ENCODE data around the gene SRSF2. TPM values are rescaled to one million over a fixed set of nuclear protein-coding genes. Genes with fewer than 3 reads are reported as not detected.
A peak's percentile ranks its signal among the peaks of the same experiment; 100 is the strongest.
"Not testable (repeated sequence)": the region's sequence is repeated elsewhere in the genome, so short reads cannot be mapped to it uniquely, and the experiment has no call there.

Gene SRSF2
- total and polyA plus RNA-seq, 5 donors from 2014 or later = 86.0 to 444 (median 97.5) TPM

GRCh38 chr17:76731800-76732733, 5.1 kb downstream of the SRSF2 start:
- Histone ChIP-seq H3K4me1 (ENCODE audit: control insufficient read depth, insufficient read depth, low read length, poor library complexity, severe bottlenecking) (peaks cover 85% of the 10 kb centered on the region), H3K4me3 (ENCODE audit: low read depth, low read length) (peak overlapping the region; percentile 90), H3K27ac (ENCODE audit: insufficient read depth, low read length, poor library complexity, severe bottlenecking) (peak overlapping the region; percentile 18), H3K36me3 (ENCODE audit: control insufficient read depth, insufficient read depth, low read length) (peaks cover 51% of the 10 kb centered on the region)
- not testable (repeated sequence) for H3K9me3 ChIP-seq (ENCODE audit: control insufficient read depth in 2 of 2, low read length in 2 of 2); H3K9me3 Mint-ChIP-seq; ATAC-seq (ENCODE audit: low read depth in 2 of 2); DNase-seq; H3K27me3 ChIP-seq (ENCODE audit: control insufficient read depth, insufficient read depth, low read length); H3K27me3 Mint-ChIP-seq
- H3K4me3 Mint-ChIP-seq = peak overlapping the region; percentile 41 to 97 (median 92)
- H3K4me1 Mint-ChIP-seq = peaks cover 35 to 80% (median 57%) of the 10 kb centered on the region in 4 donors
- H3K27ac Mint-ChIP-seq = peak overlapping the region in 2 of 3 donors; percentile 85 to 99
- peaks cover 47% of the 10 kb centered on the region for H3K36me3 Mint-ChIP-seq

- peak in 1 of 3 donors; percentile 43 for DNase-seq
- peak overlapping the region; percentile 86 for H3K4me3 ChIP-seq (ENCODE audit: low read depth, low read length)
- Mint-ChIP-seq H3K27me3 (no peaks in the 10 kb centered on the region), H3K9me3 (peaks cover 0 to 4% (median 0%) of the 10 kb centered on the region in 7 donors), H3K4me3 (peak overlapping the region; percentile 98 to 100 (median 99)), H3K36me3 (peaks cover 23% of the 10 kb centered on the region), H3K4me1 (peaks cover 21 to 86% (median 50%) of the 10 kb centered on the region in 4 donors), H3K27ac (peak overlapping the region; percentile 98 to 99 (median 98))
- H3K36me3 ChIP-seq (ENCODE audit: control insufficient read depth, insufficient read depth, low read length) = peaks cover 35% of the 10 kb centered on the region
- no peaks in the 10 kb centered on the region for H3K9me3 ChIP-seq (ENCODE audit: control insufficient read depth in 2 of 2, low read length in 2 of 2)
- ATAC-seq (ENCODE audit: low read depth in 2 of 2) = no peak
- peak overlapping the region; percentile 99 for H3K27ac ChIP-seq (ENCODE audit: insufficient read depth, low read length, poor library complexity, severe bottlenecking)
- no peaks in the 10 kb centered on the region for H3K27me3 ChIP-seq (ENCODE audit: control insufficient read depth, insufficient read depth, low read length)
- peaks cover 67% of the 10 kb centered on the region for H3K4me1 ChIP-seq (ENCODE audit: control insufficient read depth, insufficient read depth, low read length, poor library complexity, severe bottlenecking)
These were observed 9.2 kb downstream of the SRSF2 start for GRCh38 chr17:76727745-76728456.

- Histone ChIP-seq H3K27me3 (ENCODE audit: control insufficient read depth, insufficient read depth, low read length) (no peaks in the 10 kb centered on the region), H3K4me3 (ENCODE audit: low read depth, low read length) (peak within 1 kb of the TSS; percentile 89), H3K9me3 (ENCODE audit: control insufficient read depth in 2 of 2, low read length in 2 of 2) (no peaks in the 10 kb centered on the region), H3K27ac (ENCODE audit: insufficient read depth, low read length, poor library complexity, severe bottlenecking) (peak within 1 kb of the TSS; percentile 99), H3K4me1 (ENCODE audit: control insufficient read depth, insufficient read depth, low read length, poor library complexity, severe bottlenecking) (peaks cover 60% of the 10 kb centered on the region), H3K36me3 (ENCODE audit: control insufficient read depth, insufficient read depth, low read length) (peaks cover 32% of the 10 kb centered on the region)
- DNase-seq (peak; percentile 86 to 93 (median 93)), ATAC-seq (ENCODE audit: low read depth in 2 of 2) (peak; percentile 50 to 54)
- Mint-ChIP-seq H3K9me3 (peaks cover 0 to 4% (median 0%) of the 10 kb centered on the region in 7 donors), H3K36me3 (peaks cover 25% of the 10 kb centered on the region), H3K4me1 (peaks cover 17 to 81% (median 47%) of the 10 kb centered on the region in 4 donors), H3K4me3 (peak within 1 kb of the TSS; percentile 98 to 100 (median 99)), H3K27me3 (no peaks in the 10 kb centered on the region), H3K27ac (peak within 1 kb of the TSS; percentile 98 to 99 (median 99))
These were observed 10.1 kb downstream of the SRSF2 start, which contains the start of gene METTL23 for GRCh38 chr17:76726776-76727718. TSS of gene METTL23 (plus strand) at chr17:76726839. CDS start at chr17:76729711, 2,872 bp downstream.

GRCh38 chr17:76726231-76726775, 10.8 kb downstream of the SRSF2 start, which contains the start of gene JMJD6:
TSS of gene JMJD6 (minus strand) at chr17:76726606. CDS start at chr17:76726475, 131 bp downstream.
- peak within 1 kb of the TSS; percentile 98 to 100 (median 99) for H3K4me3 Mint-ChIP-seq
- Histone ChIP-seq H3K4me1 (ENCODE audit: control insufficient read depth, insufficient read depth, low read length, poor library complexity, severe bottlenecking) (peaks cover 53% of the 10 kb centered on the region), H3K36me3 (ENCODE audit: control insufficient read depth, insufficient read depth, low read length) (peaks cover 32% of the 10 kb centered on the region), H3K27ac (ENCODE audit: insufficient read depth, low read length, poor library complexity, severe bottlenecking) (peak within 1 kb of the TSS; percentile 99), H3K9me3 (ENCODE audit: control insufficient read depth in 2 of 2, low read length in 2 of 2) (no peaks in the 10 kb centered on the region), H3K27me3 (ENCODE audit: control insufficient read depth, insufficient read depth, low read length) (no peaks in the 10 kb centered on the region), H3K4me3 (ENCODE audit: low read depth, low read length) (peak within 1 kb of the TSS; percentile 89)
- H3K4me1 Mint-ChIP-seq = peaks cover 17 to 81% (median 46%) of the 10 kb centered on the region in 4 donors
- peak within 1 kb of the TSS; percentile 98 to 99 (median 99) for H3K27ac Mint-ChIP-seq
- peaks cover 0 to 4% (median 0%) of the 10 kb centered on the region in 7 donors for H3K9me3 Mint-ChIP-seq
- peaks cover 27% of the 10 kb centered on the region for H3K36me3 Mint-ChIP-seq
- no peaks in the 10 kb centered on the region for H3K27me3 Mint-ChIP-seq
- peak; percentile 83 to 86 for ATAC-seq (ENCODE audit: low read depth in 2 of 2)
- DNase-seq = peak in 1 of 3 donors; percentile 98

- no peaks in the 10 kb centered on the region for H3K27me3 Mint-ChIP-seq
- peak overlapping the region; percentile 94 to 98 (median 96) for H3K27ac Mint-ChIP-seq
- Histone ChIP-seq H3K36me3 (ENCODE audit: control insufficient read depth, insufficient read depth, low read length) (peaks cover 36% of the 10 kb centered on the region), H3K4me3 (ENCODE audit: low read depth, low read length) (peak overlapping the region; percentile 89), H3K27me3 (ENCODE audit: control insufficient read depth, insufficient read depth, low read length) (no peaks in the 10 kb centered on the region), H3K9me3 (ENCODE audit: control insufficient read depth in 2 of 2, low read length in 2 of 2) (no peaks in the 10 kb centered on the region), H3K27ac (ENCODE audit: insufficient read depth, low read length, poor library complexity, severe bottlenecking) (peak overlapping the region; percentile 99), H3K4me1 (ENCODE audit: control insufficient read depth, insufficient read depth, low read length, poor library complexity, severe bottlenecking) (peaks cover 49% of the 10 kb centered on the region)
- H3K4me1 Mint-ChIP-seq = peaks cover 17 to 85% (median 46%) of the 10 kb centered on the region in 4 donors
- H3K36me3 Mint-ChIP-seq = peaks cover 30% of the 10 kb centered on the region
- peak; percentile 26 to 31 for ATAC-seq (ENCODE audit: low read depth in 2 of 2)
- H3K9me3 Mint-ChIP-seq = peaks cover 0 to 4% (median 0%) of the 10 kb centered on the region in 7 donors
- peak overlapping the region; percentile 98 to 100 (median 99) for H3K4me3 Mint-ChIP-seq
- DNase-seq = peak; percentile 53 to 79 (median 60)
These were observed 11.4 kb downstream of the SRSF2 start for GRCh38 chr17:76725580-76726230.

- peaks cover 32% of the 10 kb centered on the region for H3K4me1 ChIP-seq (ENCODE audit: control insufficient read depth, insufficient read depth, low read length, poor library complexity, severe bottlenecking)
- H3K36me3 ChIP-seq (ENCODE audit: control insufficient read depth, insufficient read depth, low read length) = peaks cover 47% of the 10 kb centered on the region
- no peak overlapping the region for H3K27ac Mint-ChIP-seq
These were observed 13.3 kb downstream of the SRSF2 start for GRCh38 chr17:76723812-76724211.

More at GRCh38 chr17:76723812-76724211, 13.3 kb downstream of the SRSF2 start:
- Mint-ChIP-seq H3K36me3 (peaks cover 40% of the 10 kb centered on the region), H3K27me3 (no peaks in the 10 kb centered on the region), H3K4me3 (peak overlapping the region; percentile 23 to 99 (median 73)), H3K9me3 (peaks cover 0 to 4% (median 0%) of the 10 kb centered on the region in 7 donors), H3K4me1 (peaks cover 12 to 70% (median 42%) of the 10 kb centered on the region in 4 donors)
- no peak for ATAC-seq (ENCODE audit: low read depth in 2 of 2)
- no peaks in the 10 kb centered on the region for H3K27me3 ChIP-seq (ENCODE audit: control insufficient read depth, insufficient read depth, low read length)
- DNase-seq = no peak
- H3K9me3 ChIP-seq (ENCODE audit: control insufficient read depth in 2 of 2, low read length in 2 of 2) = no peaks in the 10 kb centered on the region
- no peak overlapping the region for H3K4me3 ChIP-seq (ENCODE audit: low read depth, low read length)
- H3K27ac ChIP-seq (ENCODE audit: insufficient read depth, low read length, poor library complexity, severe bottlenecking) = no peak overlapping the region

All from CD4-positive, CD25-positive, alpha-beta regulatory T cell (primary cell).